ENCODE data around the gene LYPD6B.

Gene LYPD6B

DNA sequence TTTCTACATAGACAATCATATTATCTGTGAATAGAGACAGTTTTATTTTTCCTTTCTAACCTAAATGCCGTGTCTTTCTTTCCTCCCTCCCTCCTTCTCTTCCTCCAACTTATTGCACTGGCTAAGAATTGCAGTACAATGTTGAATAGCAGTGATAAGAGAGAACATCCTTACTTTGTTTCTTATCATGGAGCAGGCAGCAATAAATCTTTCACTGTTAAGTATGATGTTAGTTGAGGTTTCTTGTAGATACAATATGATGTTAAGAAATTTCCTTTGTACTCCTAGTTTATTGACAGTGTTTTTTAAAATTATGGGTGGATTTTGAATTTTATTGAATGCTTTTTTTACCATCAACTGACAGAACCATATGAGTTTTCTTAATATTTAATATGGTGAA is 6.0 kb downstream of the LYPD6B start:
- DNase-seq, result no peak

DNA sequence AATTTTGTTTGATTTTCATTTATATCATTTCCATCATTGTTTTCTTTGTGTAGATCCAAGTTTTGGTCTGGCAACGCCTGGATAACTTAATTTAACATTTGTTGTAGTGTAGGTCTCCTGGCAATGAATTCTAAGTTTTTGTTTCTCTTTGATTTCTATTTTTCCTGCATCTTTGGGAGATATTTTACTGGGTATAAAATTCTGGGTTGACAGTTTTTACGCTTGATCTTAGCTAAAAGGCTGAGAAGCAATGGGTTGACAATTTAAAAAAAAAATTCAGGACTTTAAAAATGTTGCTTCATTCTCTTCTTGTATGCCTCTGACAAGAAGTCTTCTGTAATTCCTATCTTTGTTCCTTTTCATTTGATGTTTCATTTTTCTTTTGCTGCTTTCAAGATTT is 8.6 kb downstream of the LYPD6B start:
- no peak for DNase-seq

GRCh38 chr2:149049142-149049541 is 10.6 kb downstream of the LYPD6B start:
- peak; percentile 61 for DNase-seq

- peak; percentile 82 for DNase-seq
Observed at GRCh38 chr2:149050188-149050587, 11.7 kb downstream of the LYPD6B start.

DNA sequence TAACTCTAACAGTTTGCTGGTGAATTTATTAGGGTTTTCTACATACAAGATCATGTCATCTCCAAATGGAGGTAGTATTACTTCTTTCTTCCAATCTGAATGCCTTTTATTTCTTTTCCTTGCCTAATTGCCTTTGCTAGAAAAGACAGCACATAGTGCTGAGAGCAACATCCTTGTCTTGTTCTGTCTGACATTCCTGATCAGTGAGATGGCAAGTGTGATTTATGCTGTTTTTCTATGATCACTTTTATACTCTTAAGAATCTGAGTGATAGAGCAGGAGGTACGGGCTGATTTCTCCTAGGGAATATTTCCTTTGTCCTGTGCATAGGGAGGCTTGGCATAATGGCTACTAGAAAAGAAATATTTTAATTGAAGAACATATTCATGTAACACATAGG is 17.3 kb downstream of the LYPD6B start:
- peak; percentile 45 for DNase-seq

- DNase-seq, result no peak
Observed at GRCh38 chr2:149056541-149057255, 18.2 kb downstream of the LYPD6B start.

- no peak for DNase-seq
Observed at GRCh38 chr2:149057401-149057800, 18.9 kb downstream of the LYPD6B start.

DNA sequence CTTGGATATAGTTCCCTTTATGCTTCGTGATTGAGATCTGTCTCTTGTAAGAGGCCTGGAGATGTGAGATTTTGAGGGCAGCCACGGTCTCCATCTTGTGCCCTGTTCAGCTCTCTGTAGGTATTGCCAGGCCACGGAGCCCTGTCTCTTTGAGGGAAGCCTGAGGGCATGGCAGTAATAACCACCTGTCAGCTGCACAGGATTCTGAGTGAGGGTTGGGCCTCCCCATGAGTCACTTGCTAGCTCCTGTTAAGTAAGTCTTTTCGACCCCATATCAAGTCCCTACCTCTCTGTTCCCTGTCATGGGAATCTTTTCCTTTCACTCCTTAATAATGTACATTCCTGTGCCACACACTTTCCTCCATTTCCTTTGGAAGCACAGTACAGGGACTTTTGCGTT is 20.4 kb downstream of the LYPD6B start:
- no peak for DNase-seq

- DNase-seq, result no peak
Observed at GRCh38 chr2:149059822-149060221, 21.3 kb downstream of the LYPD6B start.

GRCh38 chr2:149061133-149061745 is 22.7 kb downstream of the LYPD6B start:
- DNase-seq, result peak; percentile 45

DNA sequence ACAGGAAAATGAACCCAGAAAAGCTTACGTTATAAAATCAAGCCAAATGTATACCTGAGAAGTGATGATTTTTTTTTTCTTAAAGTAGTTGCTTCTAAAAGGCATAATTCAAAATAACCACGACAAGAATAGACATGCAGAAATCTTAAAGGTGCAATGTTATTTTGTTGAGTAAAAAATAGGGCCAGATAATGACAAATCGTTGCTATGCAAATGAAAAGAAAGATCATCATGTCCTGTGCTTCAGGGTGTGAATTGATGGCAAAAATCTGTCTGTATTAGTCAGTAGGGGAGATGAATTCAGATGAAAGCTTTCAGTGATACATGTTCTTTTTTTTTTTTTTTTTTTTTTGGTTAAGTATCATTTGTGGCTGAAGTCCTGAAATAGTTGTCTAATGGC is 24.0 kb downstream of the LYPD6B start:
- DNase-seq, result no peak

DNA sequence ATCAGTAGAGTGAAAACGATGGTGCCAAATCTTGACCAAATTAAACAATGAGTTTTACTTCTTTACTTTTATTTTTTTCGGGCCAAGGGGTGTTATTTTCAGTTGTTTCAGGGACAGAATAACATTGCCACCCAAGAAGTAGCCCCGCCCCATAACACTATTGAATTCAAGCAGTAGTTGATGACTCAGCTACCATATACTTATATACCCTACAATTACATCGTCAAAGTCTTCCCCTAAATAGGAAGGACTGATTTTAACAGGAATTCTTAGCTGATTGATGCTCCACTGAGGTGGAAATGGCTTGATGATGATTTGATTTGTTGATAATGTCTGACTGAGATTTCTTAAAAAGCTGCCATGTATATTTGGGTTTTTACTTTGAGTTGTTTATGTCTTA is 24.7 kb downstream of the LYPD6B start:
- DNase-seq, result no peak

DNA sequence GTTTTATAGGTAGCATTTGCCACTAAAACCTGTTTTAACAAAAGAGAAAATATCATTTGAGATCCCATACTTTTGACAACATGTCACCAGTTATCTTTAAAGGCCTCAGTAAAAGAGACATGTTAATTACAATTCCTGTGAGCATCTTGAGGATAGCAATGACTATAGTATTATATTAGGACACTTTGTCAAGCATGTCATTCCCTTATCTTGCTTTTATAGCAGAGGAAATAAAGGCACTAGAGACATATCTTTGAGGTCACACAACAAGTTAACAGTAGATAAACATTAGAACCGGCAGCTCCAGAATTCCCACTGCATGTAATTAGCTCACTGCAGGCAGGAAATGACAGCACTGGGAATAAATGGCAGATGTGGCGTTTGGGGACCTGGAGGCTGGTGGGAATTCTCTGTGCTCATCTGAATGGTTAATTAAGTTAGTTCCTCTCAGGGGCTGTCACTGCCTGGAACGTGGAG is 25.9 kb downstream of the LYPD6B start:
- no peak for DNase-seq

DNA sequence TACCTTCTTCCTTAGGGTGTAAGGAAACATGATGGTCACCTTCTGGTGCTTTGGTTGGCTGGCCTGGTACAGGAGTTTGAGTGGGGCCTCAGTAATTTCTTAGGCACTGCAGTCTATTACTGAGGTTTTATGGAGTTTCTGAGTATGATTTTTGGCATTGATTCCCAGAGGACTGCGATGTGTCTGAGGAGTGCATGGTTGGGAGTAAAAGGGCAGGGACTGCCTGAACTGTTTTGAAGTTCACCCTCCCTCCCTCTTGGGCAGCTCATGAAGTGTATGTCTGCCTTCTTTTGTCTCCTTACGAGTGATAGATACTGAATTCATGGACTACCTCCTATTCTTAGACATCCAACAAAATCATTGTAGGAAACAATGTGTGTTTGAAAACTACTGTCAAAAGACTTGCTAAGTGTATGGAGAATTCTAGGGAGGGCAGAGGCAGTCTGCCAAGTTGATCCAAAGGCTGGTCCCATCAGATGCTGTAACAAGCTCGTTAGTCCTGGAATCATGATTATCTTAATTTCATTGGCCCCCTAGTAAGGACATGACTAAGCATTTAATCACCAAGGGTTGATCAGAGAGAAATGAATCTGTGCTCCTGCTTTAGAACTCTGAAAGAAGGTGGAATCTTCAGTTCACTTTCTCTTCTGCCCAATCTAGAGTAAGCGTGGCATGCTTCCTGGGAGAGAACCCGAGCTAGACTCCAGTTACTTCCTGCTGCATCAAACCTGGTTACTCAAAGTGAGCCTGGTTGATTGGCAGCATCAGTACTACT is 26.5 kb downstream of the LYPD6B start:
- DNase-seq, result peak; percentile 66

DNA sequence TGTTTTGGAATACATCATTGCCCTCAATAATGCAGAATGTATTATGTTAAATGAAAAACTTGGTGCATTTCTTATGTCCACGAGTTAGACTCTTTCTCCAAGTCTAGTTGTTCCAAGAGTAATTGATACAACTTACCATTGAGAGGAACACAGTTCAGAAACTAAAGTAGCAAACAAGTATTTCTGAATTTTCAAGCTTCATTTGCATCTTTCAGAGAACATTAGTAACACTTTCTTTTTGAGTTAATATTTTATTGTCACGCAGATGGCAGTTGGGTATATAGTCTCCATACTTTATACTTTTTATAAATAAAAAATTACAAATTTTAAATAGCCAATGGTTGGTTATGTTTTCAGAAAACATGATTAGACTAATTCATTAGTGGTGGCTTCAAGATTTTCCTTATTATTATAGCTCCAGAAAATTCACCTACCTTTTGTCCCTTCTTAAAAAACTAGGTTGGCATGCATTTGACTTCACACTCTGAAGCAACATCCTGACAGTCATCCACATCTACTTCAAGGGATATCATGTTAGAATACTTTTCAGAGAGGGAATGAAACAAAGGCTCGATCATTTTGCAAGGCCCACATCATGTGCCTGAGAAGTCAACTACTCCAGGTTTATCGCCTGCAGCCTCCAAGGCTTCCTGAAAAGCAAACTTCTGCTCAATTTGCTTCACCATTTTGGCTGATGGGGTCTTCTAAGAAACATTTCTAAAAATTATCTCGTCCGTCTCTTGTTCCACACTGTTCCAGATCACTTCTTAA is 29.9 kb downstream of the LYPD6B start:
- no peak for DNase-seq

DNA sequence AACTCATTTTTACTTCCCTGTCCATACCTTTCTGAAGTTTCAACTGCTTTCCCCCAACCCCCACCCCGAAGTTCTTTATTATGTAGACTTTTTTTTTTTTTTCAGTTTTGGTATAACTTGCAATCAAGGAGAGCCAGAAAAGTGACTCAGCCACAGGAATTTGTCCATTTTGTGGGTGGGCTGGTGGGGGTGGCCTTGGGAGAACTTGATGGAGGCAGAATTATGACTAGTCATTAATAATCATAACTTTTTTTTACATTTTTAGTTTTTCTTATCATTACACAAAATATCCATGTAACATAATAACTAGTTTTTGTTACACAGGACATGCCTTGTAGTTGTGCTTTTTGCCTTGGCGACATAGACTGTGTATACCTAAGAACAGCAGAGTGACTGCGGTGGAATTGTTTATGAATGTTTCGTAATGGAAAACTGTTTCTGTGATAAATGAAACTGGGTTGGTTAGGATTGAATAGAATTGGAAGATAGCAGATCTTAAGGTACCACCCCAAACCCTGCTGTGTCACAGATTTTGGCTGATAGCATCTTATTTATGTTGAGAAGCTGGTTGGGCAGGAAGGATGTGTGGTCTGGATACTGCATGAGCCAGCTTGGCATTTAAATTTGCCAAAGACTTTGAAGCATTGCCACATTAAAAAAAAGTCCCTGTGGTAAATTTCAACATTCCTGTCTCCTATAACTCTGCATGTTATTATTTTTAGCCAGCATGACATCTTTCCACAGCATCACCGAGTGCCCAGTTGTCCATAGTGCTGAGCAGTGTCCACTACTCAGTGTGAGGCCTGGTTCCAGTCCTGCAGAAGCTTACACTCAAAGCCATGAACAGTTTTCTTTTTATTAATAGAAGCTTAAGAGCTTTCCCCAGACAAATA is 30.7 kb downstream of the LYPD6B start:
- peak; percentile 86 for DNase-seq

- DNase-seq, result no peak
Observed at GRCh38 chr2:149070681-149071320, 32.3 kb downstream of the LYPD6B start.

- DNase-seq, result no peak
Observed at GRCh38 chr2:149075105-149075504, 36.6 kb downstream of the LYPD6B start.

DNA sequence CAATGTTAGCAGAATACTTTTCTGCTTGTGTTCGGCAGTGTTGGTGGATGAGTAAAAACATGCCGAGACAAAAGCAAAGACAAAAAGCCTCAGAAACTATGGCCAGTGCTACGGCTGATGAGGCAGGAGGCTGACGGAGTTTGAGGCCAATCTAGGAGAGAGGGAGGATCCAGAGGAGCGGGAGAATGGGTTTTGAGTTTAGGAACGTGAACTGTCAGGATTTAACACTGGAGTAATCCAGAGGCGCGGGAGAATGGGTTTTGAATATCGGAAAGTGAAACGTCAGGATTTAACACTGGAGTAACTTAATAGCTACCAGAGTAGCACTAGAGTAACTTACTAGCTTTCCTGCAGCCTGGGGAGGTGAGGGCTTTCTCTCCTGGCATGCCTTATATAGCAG is 37.4 kb downstream of the LYPD6B start:
- no peak for DNase-seq

GRCh38 chr2:149076863-149077412 is 38.4 kb downstream of the LYPD6B start:
- no peak for DNase-seq

GRCh38 chr2:149077861-149078260 is 39.4 kb downstream of the LYPD6B start:
- DNase-seq, result no peak
